HG02642 (cell line): Measurements from ENCODE around the gene MMP8.
"Not testable (repeated sequence)": the region's sequence is repeated elsewhere in the genome, so short reads cannot be mapped to it uniquely, and the experiment has no call there.

ENCODE experiments used
- ATAC-seq: cut with Tn5 transposase; IDR thresholded peaks from one replicate; pipeline ENCODE4 v1.9.1; 2021; ENCODE audit warnings: mild to moderate bottlenecking; ENCODE audit not compliant: unreplicated experiment, poor library complexity

Gene MMP8, protein sequence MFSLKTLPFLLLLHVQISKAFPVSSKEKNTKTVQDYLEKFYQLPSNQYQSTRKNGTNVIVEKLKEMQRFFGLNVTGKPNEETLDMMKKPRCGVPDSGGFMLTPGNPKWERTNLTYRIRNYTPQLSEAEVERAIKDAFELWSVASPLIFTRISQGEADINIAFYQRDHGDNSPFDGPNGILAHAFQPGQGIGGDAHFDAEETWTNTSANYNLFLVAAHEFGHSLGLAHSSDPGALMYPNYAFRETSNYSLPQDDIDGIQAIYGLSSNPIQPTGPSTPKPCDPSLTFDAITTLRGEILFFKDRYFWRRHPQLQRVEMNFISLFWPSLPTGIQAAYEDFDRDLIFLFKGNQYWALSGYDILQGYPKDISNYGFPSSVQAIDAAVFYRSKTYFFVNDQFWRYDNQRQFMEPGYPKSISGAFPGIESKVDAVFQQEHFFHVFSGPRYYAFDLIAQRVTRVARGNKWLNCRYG

DNA sequence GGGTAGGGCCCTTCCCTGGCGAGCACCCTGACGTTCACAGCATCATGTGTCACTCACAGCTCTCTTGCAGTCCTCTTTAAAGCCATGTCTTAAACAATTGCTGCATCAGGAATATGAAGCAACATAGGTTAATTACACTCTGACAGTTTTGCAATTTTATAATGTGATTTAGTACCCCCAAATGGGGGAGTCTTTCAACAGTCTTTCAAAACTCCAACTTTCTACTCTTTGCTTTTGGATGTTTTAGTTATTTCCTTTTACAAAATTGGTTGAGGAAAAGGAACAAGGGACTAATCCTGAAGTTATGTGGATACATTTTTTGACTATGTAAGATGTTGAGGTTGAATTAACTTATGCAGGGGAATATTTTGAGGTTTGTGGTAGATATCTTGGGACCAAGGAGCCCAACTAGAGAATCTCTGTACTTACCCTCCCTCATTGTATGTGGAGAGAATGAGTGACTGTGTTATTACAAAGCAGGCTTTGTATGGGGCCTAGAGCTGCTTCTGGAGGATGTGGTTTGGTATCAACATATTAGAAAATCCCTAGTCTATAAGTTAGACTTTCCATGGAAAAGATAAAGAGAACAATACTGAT, at the start of gene MMP8:
Gene MMP8 (minus strand): TSS at position 51 of the 597 bp plus-strand sequence. CDS start 99 bp downstream, outside the sequence.
- ATAC-seq: no peak

DNA sequence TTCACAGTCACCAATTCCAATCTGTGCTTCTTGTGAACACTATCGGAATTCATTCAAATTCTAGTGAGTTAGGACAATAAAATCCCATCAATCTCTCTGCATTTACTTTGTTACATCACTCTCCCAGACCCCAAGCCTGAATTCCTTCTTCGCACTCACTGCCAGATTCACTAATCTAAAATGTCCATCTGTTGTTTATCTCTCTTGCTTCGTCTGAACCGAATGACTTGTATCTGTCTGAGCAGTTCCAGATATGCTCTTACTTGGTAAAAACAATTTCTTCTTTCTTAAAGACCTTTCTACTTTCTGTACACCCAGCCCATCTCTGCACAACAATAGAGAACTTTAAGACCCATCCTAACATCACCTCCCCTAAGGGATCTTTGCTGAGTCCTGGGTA, 48.6 kb upstream of the MMP8 start:
- no peak for ATAC-seq

DNA sequence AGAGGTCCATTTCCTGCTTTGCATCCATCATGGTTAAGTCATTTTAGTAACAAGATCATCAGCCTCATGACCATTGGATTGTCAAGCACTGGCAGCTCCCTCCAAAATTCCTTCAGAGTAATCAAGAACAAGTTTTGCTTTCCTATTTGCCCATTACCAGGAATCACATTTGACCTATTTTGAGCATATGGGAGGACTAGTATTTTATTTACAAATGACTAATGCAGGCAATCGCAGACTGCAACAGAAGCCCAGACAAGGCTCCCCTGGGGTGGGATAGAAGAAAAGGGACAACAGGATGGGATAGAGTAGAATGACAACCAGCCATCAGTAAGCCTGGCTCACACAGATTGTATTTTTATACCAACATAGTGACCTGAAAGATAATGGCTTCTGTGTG, 46.6 kb upstream of the MMP8 start:
- no peak for ATAC-seq

DNA sequence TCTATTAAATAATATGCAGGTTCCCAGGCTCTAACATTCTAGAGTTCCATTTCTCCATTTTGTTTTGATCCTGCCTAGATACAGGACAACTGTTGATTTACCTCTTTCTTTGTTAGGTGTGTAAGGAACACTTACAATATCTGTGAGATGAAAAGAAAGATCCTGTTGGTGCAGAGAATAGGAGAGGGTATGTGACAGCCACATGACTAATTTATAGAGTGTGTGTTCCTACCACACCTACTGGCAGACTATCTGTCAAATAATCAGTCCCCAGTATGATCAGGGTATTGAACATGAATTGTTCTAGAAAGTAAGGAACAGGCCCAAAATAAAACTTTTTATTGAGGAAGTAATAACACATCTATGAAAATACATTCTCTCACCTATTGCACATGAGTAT, 45.4 kb upstream of the MMP8 start:
- ATAC-seq: no peak

DNA sequence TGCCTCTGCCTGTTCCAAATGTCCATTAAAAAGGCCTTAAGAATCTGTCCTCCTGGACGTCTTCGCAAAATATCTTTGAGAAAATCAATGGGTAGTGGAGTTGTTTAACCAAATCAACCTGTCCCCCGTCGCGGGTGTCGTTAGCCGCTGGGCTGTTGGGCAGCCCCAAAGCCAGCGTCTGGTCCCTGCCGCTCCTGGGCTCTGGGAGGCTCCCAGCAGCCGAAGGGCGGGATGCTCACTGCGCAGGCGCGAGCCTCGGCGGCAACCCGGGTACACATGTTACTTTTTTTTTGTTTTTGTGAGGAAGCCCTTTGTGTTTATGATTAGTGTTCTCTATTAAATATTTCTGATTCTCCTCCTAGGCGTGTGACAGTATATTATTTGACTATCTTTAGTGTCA, 43.0 kb upstream of the MMP8 start:
- ATAC-seq: no peak

DNA sequence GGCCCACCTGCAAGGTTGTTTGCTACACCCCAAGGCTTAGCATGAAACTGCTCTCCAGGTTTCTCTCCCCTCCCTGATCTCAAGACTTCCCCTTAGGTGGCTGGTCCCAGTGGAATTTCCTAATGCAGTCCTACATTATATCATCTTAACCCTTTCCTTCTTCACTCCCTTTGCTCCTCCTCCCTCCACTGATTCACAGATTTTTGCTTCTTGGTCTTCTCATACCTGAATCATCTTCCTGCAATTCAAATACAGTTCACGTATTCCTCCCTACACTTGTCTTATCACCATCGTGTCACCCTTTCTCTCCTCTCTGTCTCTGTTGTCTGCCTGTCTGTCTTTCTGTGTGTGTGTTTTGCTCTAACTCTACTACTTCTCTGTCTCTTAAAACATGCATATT, 38.7 kb upstream of the MMP8 start:
- no peak for ATAC-seq

DNA sequence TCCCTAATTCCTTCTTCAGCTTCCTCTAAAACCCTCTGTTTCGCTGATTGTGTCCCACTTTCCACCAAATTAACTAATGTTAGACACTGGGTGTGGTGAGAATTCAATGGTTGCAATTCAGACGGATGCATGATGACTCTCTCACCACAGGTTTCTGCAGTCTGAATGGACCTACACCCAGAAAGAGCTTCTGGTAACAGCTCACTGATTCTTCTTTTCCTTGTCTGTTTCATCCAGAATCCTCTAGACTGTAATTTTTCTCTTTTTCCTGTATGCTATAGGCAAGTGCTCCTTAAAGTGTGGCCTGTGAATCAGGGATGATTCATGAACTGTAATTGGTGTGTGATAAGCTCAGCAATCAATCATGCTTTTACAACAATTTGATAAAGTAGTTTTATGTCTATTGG, 37.6 kb upstream of the MMP8 start:
- ATAC-seq: no peak

DNA sequence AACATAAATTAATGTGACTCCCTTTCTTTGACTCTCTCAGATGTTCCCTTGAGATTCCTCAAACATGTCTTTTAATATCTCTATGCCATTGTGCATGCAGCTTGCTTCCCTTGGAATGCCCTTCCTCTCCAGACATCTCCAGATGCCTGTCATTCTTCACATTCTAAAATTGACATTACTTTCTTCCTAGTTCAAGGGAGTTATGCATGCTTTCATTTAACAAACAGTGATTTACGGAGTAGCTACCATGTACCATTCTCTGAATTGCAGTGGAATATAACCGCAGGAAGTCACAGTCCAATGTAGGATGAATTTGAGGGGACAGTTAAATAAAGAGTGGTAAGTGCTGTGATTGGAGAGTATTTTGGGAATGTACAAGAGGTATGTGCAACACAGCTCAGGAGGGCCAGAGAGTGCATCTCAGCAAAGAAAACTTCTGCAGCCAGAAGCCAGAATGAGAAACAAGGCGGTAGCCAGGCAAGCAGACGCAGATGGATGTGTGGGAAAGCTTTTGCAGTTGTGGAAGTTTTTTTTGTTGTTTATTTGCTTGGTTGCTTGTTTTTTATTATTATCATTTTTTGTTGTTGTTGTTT, 37.0 kb upstream of the MMP8 start:
- no peak for ATAC-seq

DNA sequence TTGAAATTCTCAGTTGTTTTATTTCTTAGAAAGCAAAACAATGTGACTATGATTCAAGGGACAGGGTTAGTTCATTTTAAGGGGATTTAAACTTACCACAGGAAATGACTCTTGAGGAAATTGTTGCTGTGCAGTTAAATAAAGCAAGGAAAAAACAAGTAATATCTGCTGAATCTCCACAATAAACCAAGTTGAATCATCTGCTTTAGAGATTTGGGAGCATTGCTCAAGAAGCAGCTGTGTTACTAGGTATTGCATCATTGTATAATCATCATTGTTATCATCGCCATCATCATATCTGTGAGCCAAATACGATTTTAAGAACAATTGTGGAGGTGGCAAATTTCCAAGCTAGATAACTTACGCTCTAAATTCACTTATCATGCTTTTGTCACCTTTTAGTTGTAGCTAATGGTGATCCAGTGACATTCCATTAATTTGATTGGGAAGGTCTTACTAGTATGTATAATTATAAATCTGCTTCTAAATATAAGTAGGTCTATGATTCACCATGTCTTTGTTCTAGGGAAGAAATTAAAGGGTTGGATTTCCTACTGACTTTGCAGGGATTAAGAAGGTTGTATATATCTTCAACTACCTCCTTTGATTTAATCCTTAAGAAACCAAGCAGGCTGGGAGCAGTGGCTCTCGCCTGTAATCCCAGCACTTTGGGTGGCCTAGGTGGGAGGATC, 35.7 kb upstream of the MMP8 start:
- no peak for ATAC-seq

DNA sequence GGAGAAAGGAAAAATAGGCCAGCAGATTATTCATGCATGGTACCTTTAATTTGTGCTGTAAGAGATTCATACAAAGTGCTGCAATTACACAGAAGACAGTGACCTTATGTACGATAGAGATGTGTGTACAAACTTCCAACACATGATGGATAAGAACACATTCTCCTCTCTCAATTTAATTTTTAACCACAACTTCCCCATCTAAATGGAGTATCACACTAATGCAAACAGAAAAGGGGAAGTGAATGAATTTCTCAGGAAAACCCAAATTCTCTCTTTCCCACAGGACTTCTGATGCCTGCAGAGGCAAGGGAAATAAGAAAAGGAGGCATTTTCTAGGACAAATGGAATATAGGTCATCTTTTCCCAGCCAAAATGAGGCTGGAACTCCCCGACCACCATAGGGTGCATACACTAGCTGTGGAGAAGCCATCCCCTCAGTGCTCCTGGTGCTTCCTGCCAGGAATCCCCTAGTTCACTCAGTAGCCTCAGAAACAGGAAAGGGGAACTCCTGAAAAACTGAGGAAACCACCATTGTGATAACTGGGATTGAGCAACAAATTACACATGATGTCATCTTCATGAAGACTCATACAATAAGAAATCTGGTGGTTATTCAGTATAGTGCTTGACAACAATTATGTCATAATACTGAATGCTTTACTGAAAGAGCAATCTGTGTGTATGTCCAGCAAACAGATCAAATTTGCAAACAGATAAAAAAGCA, 33.2 kb upstream of the MMP8 start:
- ATAC-seq: no peak

DNA sequence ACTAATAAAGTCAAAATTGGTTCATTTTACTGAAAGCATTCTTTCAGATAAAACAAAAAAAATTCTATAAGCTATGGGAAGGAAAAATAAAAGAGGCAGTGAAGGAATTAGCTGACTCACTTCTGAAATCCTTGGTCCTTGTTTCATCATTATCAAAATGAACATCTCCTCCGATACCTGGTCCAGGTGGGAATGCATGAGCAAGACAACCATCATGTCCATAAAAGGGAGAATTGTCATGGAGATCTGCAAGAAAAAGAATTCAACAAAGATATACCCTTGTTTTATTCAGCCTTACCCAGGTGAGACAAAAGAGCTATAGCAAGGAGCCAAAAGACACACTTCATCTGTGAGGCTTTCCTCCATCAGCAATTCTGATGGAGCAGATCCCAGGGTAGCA, 28.5 kb upstream of the MMP8 start:
- no peak for ATAC-seq

DNA sequence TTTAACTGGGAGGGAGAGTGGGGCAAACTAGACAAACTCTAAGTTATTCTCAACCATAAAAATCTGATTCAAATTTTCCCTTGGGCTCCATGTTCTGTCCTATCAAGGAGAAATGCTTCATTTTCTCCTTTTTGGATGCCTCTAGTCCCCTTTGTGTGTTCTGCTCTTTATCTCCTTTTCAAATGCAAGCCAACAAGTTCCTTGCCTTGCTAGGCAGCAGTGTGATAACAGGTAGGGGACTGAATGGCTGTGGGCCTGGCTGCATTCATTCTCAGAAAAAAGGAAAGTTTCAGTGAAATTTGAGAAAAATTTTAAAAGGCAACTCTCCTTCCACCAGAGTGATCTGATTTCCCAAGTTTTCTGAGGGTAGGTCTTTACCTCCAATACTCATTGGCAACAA, 26.9 kb upstream of the MMP8 start:
- no peak for ATAC-seq

DNA sequence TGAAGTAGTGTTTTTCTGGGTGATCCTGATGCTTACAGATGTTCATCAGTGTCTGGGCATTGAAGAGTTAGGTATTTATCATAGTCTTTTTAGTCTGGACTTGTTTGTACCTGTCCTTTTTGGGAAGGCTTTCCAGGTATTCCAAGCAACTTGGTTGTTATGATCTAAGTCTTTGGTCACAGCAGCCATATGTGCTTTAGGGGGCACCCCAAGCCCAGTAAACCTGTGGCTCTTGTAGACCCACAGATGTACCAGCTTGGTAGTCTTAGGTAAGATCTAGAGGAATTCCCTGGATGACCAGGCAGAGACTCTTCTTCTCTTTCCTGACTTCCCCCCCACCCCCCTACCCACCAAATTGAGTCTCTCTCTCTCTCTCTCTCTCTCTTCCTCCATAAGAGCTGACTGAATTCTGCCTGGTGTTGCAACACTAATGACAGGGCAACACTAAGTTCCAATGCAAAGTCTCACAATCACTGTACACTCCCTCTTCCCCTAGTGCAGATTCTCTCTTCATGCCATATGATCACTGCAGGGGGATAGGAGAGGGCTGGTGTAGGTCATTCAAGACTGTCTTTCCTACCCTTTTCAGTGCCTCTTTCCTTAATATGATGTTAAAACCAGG, 24.5 kb upstream of the MMP8 start:
- no peak for ATAC-seq

DNA sequence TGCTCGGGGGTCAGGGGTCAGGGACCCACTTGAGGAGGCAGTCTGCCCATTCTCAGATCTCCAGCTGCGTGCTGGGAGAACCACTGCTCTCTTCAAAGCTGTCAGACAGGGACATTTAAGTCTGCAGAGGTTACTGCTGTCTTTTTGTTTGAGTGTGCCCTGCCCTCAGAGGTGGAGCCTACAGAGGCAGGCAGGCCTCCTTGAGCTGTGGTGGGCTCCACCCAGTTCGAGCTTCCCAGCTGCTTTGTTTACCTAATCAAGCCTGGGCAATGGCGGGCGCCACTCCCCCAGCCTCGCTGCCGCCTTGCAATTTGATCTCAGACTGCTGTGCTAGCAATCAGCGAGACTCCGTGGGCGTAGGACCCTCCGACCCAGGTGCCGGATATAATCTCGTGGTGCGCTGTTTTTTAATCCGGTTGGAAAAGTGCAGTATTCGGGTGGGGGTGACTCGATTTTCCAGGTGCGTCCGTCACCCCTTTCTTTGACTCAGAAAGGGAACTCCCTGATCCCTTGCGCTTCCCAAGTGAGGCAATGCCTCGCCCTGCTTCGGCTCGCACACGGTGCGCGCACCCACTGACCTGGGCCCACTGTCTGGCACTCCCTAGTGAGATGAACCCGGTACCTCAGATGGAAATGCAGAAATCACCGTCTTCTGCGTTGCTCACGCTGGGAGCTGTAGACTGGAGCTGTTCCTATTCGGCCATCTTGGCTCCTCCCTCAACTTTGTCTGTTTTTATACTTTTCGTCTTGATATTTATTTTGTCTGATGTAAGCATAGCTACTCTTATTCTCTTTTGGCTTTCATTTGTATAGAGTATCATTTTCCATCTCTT, 22.2 kb upstream of the MMP8 start:
- ATAC-seq: not testable (repeated sequence)

DNA sequence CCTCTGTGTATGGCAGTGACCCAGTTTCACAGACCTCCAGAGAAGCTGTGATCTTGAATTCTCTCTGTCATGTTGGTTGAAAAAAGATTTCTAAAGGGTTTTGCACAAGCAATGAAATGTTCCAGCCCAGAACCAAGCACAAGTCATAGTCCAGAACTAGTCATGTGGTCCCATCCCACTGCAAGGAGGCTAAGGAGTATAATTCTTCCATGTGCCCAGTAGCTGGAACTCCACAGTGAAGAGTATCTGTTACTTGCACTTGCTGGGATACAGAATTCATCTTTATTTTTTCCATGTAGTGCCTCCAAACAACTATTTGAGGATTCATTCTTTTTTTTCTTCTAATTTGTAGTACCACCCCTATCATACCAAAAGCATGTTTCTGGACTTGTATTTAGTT, 9.9 kb upstream of the MMP8 start:
- ATAC-seq: no peak

DNA sequence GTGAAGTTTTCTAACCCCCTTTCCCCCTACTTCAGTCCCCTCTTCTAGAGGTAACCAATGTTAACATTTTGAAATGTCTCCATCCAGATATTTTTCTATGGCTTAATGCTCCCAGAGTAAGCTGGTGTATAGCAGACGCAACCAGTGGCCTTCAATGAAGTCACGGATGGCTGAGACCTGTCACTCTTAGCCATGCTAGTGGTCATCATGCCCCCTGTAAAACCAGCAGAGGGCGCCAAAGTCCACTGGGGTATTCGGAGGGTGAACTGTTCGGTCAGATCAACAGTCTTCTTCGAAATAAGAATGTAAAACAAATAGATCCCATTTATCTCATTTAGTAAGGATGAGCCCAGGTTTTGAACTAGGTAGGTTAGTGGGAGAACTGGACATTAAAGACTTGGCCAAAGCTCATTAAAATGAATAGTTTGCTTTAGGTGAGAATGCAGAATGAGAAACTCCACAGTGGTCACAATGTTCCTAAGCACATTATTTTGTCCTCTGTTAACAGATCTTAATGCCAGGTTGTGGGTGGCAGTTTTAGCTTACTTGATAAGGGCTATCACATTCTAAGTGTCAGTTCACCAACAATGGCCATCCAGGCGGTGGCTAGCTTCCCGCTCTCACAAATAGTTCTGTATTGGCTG, 8.6 kb upstream of the MMP8 start:
- peak; percentile 88 for ATAC-seq

DNA sequence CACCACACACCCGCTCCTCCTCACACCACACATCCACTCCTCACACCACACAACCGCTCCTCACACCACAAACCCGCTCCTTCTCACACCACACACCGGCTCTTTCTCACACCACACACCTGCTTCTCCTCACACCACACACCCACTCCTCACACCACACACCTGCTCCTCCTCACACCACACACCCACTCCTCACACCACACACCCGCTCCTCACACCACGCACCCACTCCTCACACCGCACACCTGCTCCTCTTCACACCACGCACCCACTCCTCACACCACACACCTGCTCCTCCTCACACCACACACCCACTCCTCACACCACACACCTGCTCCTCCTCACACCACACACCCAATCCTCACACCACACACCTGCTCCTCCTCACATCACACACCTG, 6.2 kb upstream of the MMP8 start:
- not testable (repeated sequence) for ATAC-seq
